HG02981 (cell line): ENCODE results near the gene KLKB1.
"Not testable (repeated sequence)": the region's sequence is repeated elsewhere in the genome, so short reads cannot be mapped to it uniquely, and the experiment has no call there.

Experiments
- ATAC-seq: cut with Tn5 transposase; IDR thresholded peaks from one replicate; pipeline ENCODE4 v1.9.1; 2021; ENCODE audit warnings: mild to moderate bottlenecking, moderate library complexity; ENCODE audit not compliant: unreplicated experiment

Gene KLKB1

GRCh38 chr4:186226521-186227189 is 652 bp upstream of the KLKB1 start:
- no peak for ATAC-seq

- ATAC-seq, result no peak
Observed at GRCh38 chr4:186227744-186228513, 622 bp downstream of the KLKB1 start.

- ATAC-seq, result no peak
Observed at GRCh38 chr4:186228514-186228894, 1.2 kb downstream of the KLKB1 start.

GRCh38 chr4:186234367-186234766 is 7.1 kb downstream of the KLKB1 start:
- no peak for ATAC-seq

GRCh38 chr4:186236126-186236525 is 8.8 kb downstream of the KLKB1 start:
- no peak for ATAC-seq

GRCh38 chr4:186240452-186240847 is 13.1 kb downstream of the KLKB1 start:
- no peak for ATAC-seq

- ATAC-seq, result no peak
Observed at GRCh38 chr4:186240848-186241491, 13.7 kb downstream of the KLKB1 start.

- no peak for ATAC-seq
Observed at GRCh38 chr4:186241616-186242015, 14.3 kb downstream of the KLKB1 start.

GRCh38 chr4:186242031-186242430 is 14.7 kb downstream of the KLKB1 start:
- ATAC-seq, result not testable (repeated sequence)

- ATAC-seq, result no peak
Observed at GRCh38 chr4:186243331-186243730, 16.0 kb downstream of the KLKB1 start.

- no peak for ATAC-seq
Observed at GRCh38 chr4:186244835-186245234, 17.5 kb downstream of the KLKB1 start.

- not testable (repeated sequence) for ATAC-seq
Observed at GRCh38 chr4:186247062-186247752, 19.9 kb downstream of the KLKB1 start.

- ATAC-seq, result no peak
Observed at GRCh38 chr4:186248643-186249042, 21.3 kb downstream of the KLKB1 start.

- no peak for ATAC-seq
Observed at GRCh38 chr4:186249785-186250754, 22.8 kb downstream of the KLKB1 start.

GRCh38 chr4:186250760-186251159 is 23.5 kb downstream of the KLKB1 start:
- no peak for ATAC-seq

GRCh38 chr4:186255122-186255521 is 27.8 kb downstream of the KLKB1 start:
- ATAC-seq, result no peak

- ATAC-seq, result no peak
Observed at GRCh38 chr4:186258216-186258811, 31.0 kb downstream of the KLKB1 start.

- ATAC-seq, result no peak
Observed at GRCh38 chr4:186260117-186260503, 32.8 kb downstream of the KLKB1 start.

GRCh38 chr4:186260504-186261448 is 33.5 kb downstream of the KLKB1 start:
- no peak for ATAC-seq
